Neural cell (in vitro differentiated cells): ENCODE data around the gene EPHA5. TPM values are rescaled to one million over a fixed set of nuclear protein-coding genes. Genes with fewer than 3 reads are reported as not detected.

Source experiments
- H2AFZ ChIP-seq: fragments of 200-600, 300-800 bp; sonication (generic), shearing (Covaris generic); 2 replicates; pipeline ENCODE4 v1.6.0; 2014; ENCODE audit warnings: low read depth, mild to moderate bottlenecking, antibody characterized with exemption, low read length, moderate library complexity
- H3F3A ChIP-seq: fragments of 200-600 bp; shearing (Covaris generic); 2 replicates; pipeline ENCODE4 v1.6.1; 2016; ENCODE audit warnings: mild to moderate bottlenecking, moderate library complexity, mixed read lengths, antibody characterized with exemption, low read length; ENCODE audit not compliant: insufficient read depth, poor library complexity, severe bottlenecking
- H3K27ac ChIP-seq: fragments of 200-600, 300-800 bp; sonication (generic), shearing (Covaris generic); 2 replicates; pipeline ENCODE4 v1.5.1; 2014; ENCODE audit warnings: mild to moderate bottlenecking, low read length, moderate library complexity
- H3K27me3 ChIP-seq: fragments of 300-800, 200-600 bp; sonication (generic), shearing (Covaris generic); 2 replicates; pipeline ENCODE4 v1.6.0; 2014; ENCODE audit warnings: mild to moderate bottlenecking, low read depth, low read length, moderate library complexity; ENCODE audit not compliant: insufficient read depth
- H3K36me3 ChIP-seq: fragments of 300-800, 200-600 bp; sonication (generic), shearing (Covaris generic); 2 replicates; pipeline ENCODE4 v1.5.1; 2014; ENCODE audit warnings: mild to moderate bottlenecking, antibody characterized with exemption, low read length, moderate library complexity; ENCODE audit not compliant: insufficient read depth
- H3K4me2 ChIP-seq: fragments of 300-800, 200-600 bp; sonication (generic), shearing (Covaris generic); 2 replicates; pipeline ENCODE4 v1.6.0; 2014; ENCODE audit warnings: mild to moderate bottlenecking, low read length
- H3K4me3 ChIP-seq: fragments of 300-800, 200-600 bp; sonication (generic), shearing (Covaris generic); 2 replicates; pipeline ENCODE4 v1.5.1; 2014; ENCODE audit warnings: mild to moderate bottlenecking, low read length, moderate library complexity
- H3K79me2 ChIP-seq: fragments of 200-600 bp; shearing (Covaris generic); replicated peaks from 2 replicates; pipeline ENCODE4 v1.6.0; 2014; ENCODE audit warnings: mild to moderate bottlenecking, low read length, moderate library complexity; ENCODE audit not compliant: insufficient read depth
- H3K9ac ChIP-seq: fragments of 300-800, 200-600 bp; sonication (generic), shearing (Covaris generic); 2 replicates; pipeline ENCODE4 v1.6.1; 2016; ENCODE audit warnings: mild to moderate bottlenecking, low read length, mixed read lengths
- H3K9me2 ChIP-seq: fragments of 200-600 bp; shearing (Covaris generic); 2 replicates; pipeline ENCODE4 v1.6.1; 2016; ENCODE audit warnings: mild to moderate bottlenecking, low read length, mixed read lengths; ENCODE audit not compliant: insufficient read depth
- H3K9me3 ChIP-seq: fragments of 200-600, 300-800 bp; sonication (generic), shearing (Covaris generic); 2 replicates; pipeline ENCODE4 v1.6.1; 2016; ENCODE audit warnings: mild to moderate bottlenecking, mixed run types, low read length, moderate library complexity, mixed read lengths
- H4K20me1 ChIP-seq: fragments of 200-600 bp; shearing (Covaris generic); 2 replicates; pipeline ENCODE4 v1.6.1; 2016; ENCODE audit warnings: mild to moderate bottlenecking, mixed run types; ENCODE audit not compliant: insufficient read depth
- CTCF ChIP-seq: fragments of 450-650 bp; IDR thresholded peaks from 2 replicates; pipeline ENCODE4 v1.5.1; 2014; ENCODE audit warnings: antibody characterized with exemption, mild to moderate bottlenecking, moderate library complexity; ENCODE audit not compliant: poor library complexity, severe bottlenecking
- EP300 ChIP-seq: fragments of 450-650 bp; conservative IDR thresholded peaks from 2 replicates; pipeline ENCODE4 v1.6.1; 2014; ENCODE audit warnings: antibody characterized with exemption, mild to moderate bottlenecking, moderate library complexity; ENCODE audit not compliant: poor library complexity, severe bottlenecking
- EZH2 ChIP-seq: fragments of 200-600, 300-800 bp; shearing (Covaris generic), sonication (generic); IDR thresholded peaks from 2 replicates; pipeline ENCODE4 v1.6.1; 2014; ENCODE audit warnings: antibody characterized with exemption, low read length, borderline replicate concordance, mild to moderate bottlenecking; ENCODE audit not compliant: insufficient read depth, poor library complexity, severe bottlenecking
- MXI1 ChIP-seq: fragments of 450-650 bp; conservative IDR thresholded peaks from 2 replicates; pipeline ENCODE4 v1.6.1; 2014; ENCODE audit warnings: antibody characterized with exemption, mild to moderate bottlenecking; ENCODE audit not compliant: poor library complexity, severe bottlenecking
- POLR2AphosphoS5 ChIP-seq: IDR thresholded peaks from 2 replicates; pipeline ENCODE4 v1.6.1; 2012
- RAD21 ChIP-seq: fragments of 450-650 bp; conservative IDR thresholded peaks from 2 replicates; pipeline ENCODE4 v1.6.1; 2014; ENCODE audit warnings: antibody characterized with exemption, mild to moderate bottlenecking, moderate library complexity
- REST ChIP-seq: IDR thresholded peaks from 2 replicates; pipeline ENCODE4 v1.6.1; 2012; ENCODE audit warnings: borderline replicate concordance
- SMC3 ChIP-seq: fragments of 450-650 bp; conservative IDR thresholded peaks from 2 replicates; pipeline ENCODE4 v1.6.1; 2014; ENCODE audit warnings: antibody characterized with exemption, mild to moderate bottlenecking, moderate library complexity; ENCODE audit not compliant: poor library complexity
- TAF1 ChIP-seq: IDR thresholded peaks from 2 replicates; pipeline ENCODE4 v1.6.1; 2012; ENCODE audit warnings: low read depth
- polyA plus RNA-seq: library from polyadenylated mRNA; depleted of rRNA; stranded (reverse); fragments of >200 nt; gene quantifications from 2 replicates; pipeline ENCODE4 v1.2.3, GENCODE V29; 2014

EPHA5 gene
- polyA plus RNA-seq, 1 donor from 2014 or later, result 4.3 TPM

- TF ChIP-seq EP300, result peak; percentile 97
- peak; percentile 73 for TF ChIP-seq POLR2AphosphoS5
- TF ChIP-seq REST, result peak; percentile 93
- TF ChIP-seq EZH2, result no peak
- no peaks in the 10 kb centered on the region for H3K36me3 ChIP-seq
- H3K9me3 ChIP-seq, result no peaks in the 10 kb centered on the region
- H3K79me2 ChIP-seq, result no peaks in the 10 kb centered on the region
- no peaks in the 10 kb centered on the region for H3K27me3 ChIP-seq
- no peak overlapping the region for H3K4me3 ChIP-seq
- no peaks in the 10 kb centered on the region for H3K9me2 ChIP-seq
- no peaks in the 10 kb centered on the region for H3F3A ChIP-seq
- no peak overlapping the region for H3K9ac ChIP-seq
- H3K4me2 ChIP-seq, result no peak overlapping the region
- H4K20me1 ChIP-seq, result no peaks in the 10 kb centered on the region
- H2AFZ ChIP-seq, result no peak overlapping the region
- H3K27ac ChIP-seq, result no peak overlapping the region
Observed at GRCh38 chr4:65336465-65336864, 333.8 kb downstream of the EPHA5 start.

- Histone ChIP-seq H3K27ac (no peak overlapping the region), H4K20me1 (no peaks in the 10 kb centered on the region), H3F3A (no peaks in the 10 kb centered on the region), H3K9me2 (no peaks in the 10 kb centered on the region), H3K4me3 (no peak overlapping the region), H3K4me2 (no peak overlapping the region), H3K9me3 (no peaks in the 10 kb centered on the region), H3K9ac (no peak overlapping the region), H3K27me3 (no peaks in the 10 kb centered on the region), H2AFZ (no peak overlapping the region), H3K79me2 (no peaks in the 10 kb centered on the region), H3K36me3 (no peaks in the 10 kb centered on the region)
- TF ChIP-seq MXI1, result no peak
- no peak for TF ChIP-seq TAF1
- no peak for TF ChIP-seq EP300
- no peak for TF ChIP-seq SMC3
- no peak for TF ChIP-seq EZH2
- TF ChIP-seq CTCF, result no peak
- TF ChIP-seq POLR2AphosphoS5, result no peak
- no peak for TF ChIP-seq RAD21
- no peak for TF ChIP-seq REST
Observed at GRCh38 chr4:65316534-65316933, 353.8 kb downstream of the EPHA5 start.
